SK-N-SH (cell line): ENCODE data around the gene PRRT2. TPM values are rescaled to one million over a fixed set of nuclear protein-coding genes. Genes with fewer than 3 reads are reported as not detected.
A peak's percentile ranks its signal among the peaks of the same experiment; 100 is the strongest.

Experiments used
- CTCF ChIA-PET: fragments of 300-600, 350-600 bp; formaldehyde crosslinking; extraction: SDS; loops from one replicate; lab custom pipeline; 2021; lab: Yijun Ruan, JAX
- POLR2A ChIA-PET: fragments of 350-600 bp; sonication (Branson Sonifier 250); formaldehyde crosslinking; extraction: SDS; loops from one replicate; lab custom pipeline; 2020; ENCODE audit warnings: antibody characterized with exemption, inconsistent platforms; lab: Yijun Ruan, JAX
- DNase-seq: peaks from one replicate; pipeline ENCODE4 v3.0.0; 2012
- H2AFZ ChIP-seq: fragments of 200-600 bp; sonication (generic); 2 replicates; pipeline ENCODE4 v1.8.1; 2016; ENCODE audit warnings: antibody characterized with exemption, mild to moderate bottlenecking, low read depth
- H3F3A ChIP-seq: fragments of 200-600 bp; sonication (generic); replicated peaks from 2 replicates; pipeline ENCODE3; 2016; ENCODE audit warnings: antibody characterized with exemption, mild to moderate bottlenecking; ENCODE audit not compliant: insufficient read depth
- H3K27ac ChIP-seq, 2 experiments: fragments of 200-500 bp in 1 of 2; fragments of 200-600 bp in 1 of 2; sonication (Bioruptor generic) in 1 of 2; sonication (generic), shearing (Covaris generic) in 1 of 2; 2 replicates each; pipeline versions ENCODE4 v1.5.1 to v1.6.1; 2014 to 2016; ENCODE audit warnings: low read depth in 2 of 2, inconsistent platforms in 1 of 2, low read length in 1 of 2, mild to moderate bottlenecking in 1 of 2, mixed read lengths in 1 of 2
- H3K27me3 ChIP-seq: fragments of 200-600 bp; sonication (generic), shearing (Covaris generic); 2 replicates; pipeline ENCODE4 v1.6.1; 2016; ENCODE audit warnings: mixed run types; ENCODE audit not compliant: insufficient read depth
- H3K36me3 ChIP-seq, 2 experiments: fragments of 200-500 bp in 1 of 2; fragments of 200-600 bp in 1 of 2; sonication (Bioruptor generic) in 1 of 2; sonication (generic) in 1 of 2; replicated peaks in 1 of 2; 2 replicates each; pipeline versions ENCODE3 to v1.5.1; 2014 to 2016; ENCODE audit warnings: low read length in 1 of 2, mild to moderate bottlenecking in 1 of 2; ENCODE audit not compliant: insufficient read depth in 2 of 2, control insufficient read depth in 1 of 2
- H3K4me1 ChIP-seq, 2 experiments: fragments of 200-500 bp in 1 of 2; fragments of 200-600 bp in 1 of 2; sonication (Bioruptor generic) in 1 of 2; sonication (generic), shearing (Covaris generic) in 1 of 2; 2 replicates each; pipeline versions ENCODE4 v1.5.1 to v1.6.1; 2014 to 2016; ENCODE audit warnings: low read depth in 1 of 2, low read length in 1 of 2, mixed run types in 1 of 2; ENCODE audit not compliant: insufficient read depth in 2 of 2, control insufficient read depth in 1 of 2
- H3K4me2 ChIP-seq: fragments of 200-600 bp; sonication (generic), shearing (Covaris generic); 2 replicates; pipeline ENCODE4 v1.6.1; 2017; ENCODE audit warnings: mixed run types
- H3K4me3 ChIP-seq, 2 experiments: fragments of 200-500 bp in 1 of 2; fragments of 200-600 bp in 1 of 2; sonication (Bioruptor generic) in 1 of 2; sonication (generic), shearing (Covaris generic) in 1 of 2; 2 replicates each; pipeline versions ENCODE4 v1.5.1 to v1.8.1; 2014 to 2016; ENCODE audit warnings: low read depth in 2 of 2, inconsistent platforms in 1 of 2, low read length in 1 of 2, mild to moderate bottlenecking in 1 of 2, mixed read lengths in 1 of 2, moderate library complexity in 1 of 2
- H3K79me2 ChIP-seq: fragments of 200-600 bp; sonication (generic); 2 replicates; pipeline ENCODE4 v1.8.1; 2017; ENCODE audit warnings: mild to moderate bottlenecking; ENCODE audit not compliant: insufficient read depth
- H3K9ac ChIP-seq: fragments of 200-600 bp; sonication (generic); 2 replicates; pipeline ENCODE4 v1.6.1; 2017; ENCODE audit warnings: mixed run types
- H3K9me2 ChIP-seq: fragments of 200-600 bp; sonication (generic); 2 replicates; pipeline ENCODE4 v1.6.1; 2017; ENCODE audit warnings: mixed run types
- H3K9me3 ChIP-seq: fragments of 200-600 bp; sonication (generic); 2 replicates; pipeline ENCODE4 v1.6.1; 2017; ENCODE audit warnings: mixed run types, mild to moderate bottlenecking, moderate library complexity
- H4K20me1 ChIP-seq: fragments of 200-600 bp; sonication (generic); 2 replicates; pipeline ENCODE4 v1.6.1; 2017; ENCODE audit warnings: mild to moderate bottlenecking, mixed run types; ENCODE audit not compliant: insufficient read depth
- EP300 ChIP-seq, 2 experiments: IDR thresholded peaks; 2 replicates each; pipeline versions ENCODE4 v1.4.0 to v1.6.1; 2012; ENCODE audit warnings: borderline replicate concordance in 1 of 2, low read depth in 1 of 2, low read length in 1 of 2
- FOSL2 ChIP-seq: IDR thresholded peaks from 2 replicates; pipeline ENCODE4 v1.4.0; 2012; ENCODE audit warnings: low read depth, mild to moderate bottlenecking, moderate library complexity, borderline replicate concordance
- GABPA ChIP-seq: IDR thresholded peaks from 2 replicates; pipeline ENCODE4 v1.4.0; 2012; ENCODE audit warnings: low read depth, mild to moderate bottlenecking
- JUND ChIP-seq: IDR thresholded peaks from 2 replicates; pipeline ENCODE4 v1.4.0; 2012
- NFIC ChIP-seq: IDR thresholded peaks from 2 replicates; pipeline ENCODE4 v1.4.0; 2012; ENCODE audit warnings: borderline replicate concordance
- POLR2AphosphoS5 ChIP-seq: IDR thresholded peaks from 2 replicates; pipeline ENCODE4 v1.6.1; 2012; ENCODE audit warnings: low read depth, low read length
- WGBS: methylation state at CpG from one replicate; pipeline ENCODE4 v1.1.6; 2017; ENCODE audit warnings: low lambda C conversion rate; 5-methylcytosine and 5-hydroxymethylcytosine counted together
- polyA plus RNA-seq, 3 experiments: library from polyadenylated mRNA; depleted of rRNA; stranded (reverse); fragments of >200 nt; gene quantifications; 2 replicates each; pipeline ENCODE4 v1.2.3, GENCODE V29; 2012
- TF ChIP-seq, protein P1 (sequence below): IDR thresholded peaks from 2 replicates; pipeline ENCODE4; 2012
- TF ChIP-seq, protein P2 (sequence below): IDR thresholded peaks from 2 replicates; pipeline ENCODE4 v1.4.0; 2012; ENCODE audit warnings: low read depth, borderline replicate concordance
- TF ChIP-seq, protein P3 (sequence below): fragments of 150-350 bp; IDR thresholded peaks from 2 replicates; pipeline ENCODE4 v1.6.1; 2016; ENCODE audit warnings: mild to moderate bottlenecking, low read depth, low read length
- TF ChIP-seq, protein P4 (sequence below): fragments of 200-600 bp; sonication (generic); IDR thresholded peaks from 2 replicates; pipeline ENCODE4 v1.6.1; 2017; ENCODE audit warnings: antibody characterized with exemption, mild to moderate bottlenecking, moderate library complexity
- TF ChIP-seq, protein P5 (sequence below): IDR thresholded peaks from 2 replicates; pipeline ENCODE4 v1.6.1; 2012; ENCODE audit warnings: mild to moderate bottlenecking, low read depth, low read length, moderate library complexity

Gene PRRT2
- polyA plus RNA-seq, 1 of the 3 experiments (the other 2 are of a cell fraction): 28.1 TPM

DNA sequence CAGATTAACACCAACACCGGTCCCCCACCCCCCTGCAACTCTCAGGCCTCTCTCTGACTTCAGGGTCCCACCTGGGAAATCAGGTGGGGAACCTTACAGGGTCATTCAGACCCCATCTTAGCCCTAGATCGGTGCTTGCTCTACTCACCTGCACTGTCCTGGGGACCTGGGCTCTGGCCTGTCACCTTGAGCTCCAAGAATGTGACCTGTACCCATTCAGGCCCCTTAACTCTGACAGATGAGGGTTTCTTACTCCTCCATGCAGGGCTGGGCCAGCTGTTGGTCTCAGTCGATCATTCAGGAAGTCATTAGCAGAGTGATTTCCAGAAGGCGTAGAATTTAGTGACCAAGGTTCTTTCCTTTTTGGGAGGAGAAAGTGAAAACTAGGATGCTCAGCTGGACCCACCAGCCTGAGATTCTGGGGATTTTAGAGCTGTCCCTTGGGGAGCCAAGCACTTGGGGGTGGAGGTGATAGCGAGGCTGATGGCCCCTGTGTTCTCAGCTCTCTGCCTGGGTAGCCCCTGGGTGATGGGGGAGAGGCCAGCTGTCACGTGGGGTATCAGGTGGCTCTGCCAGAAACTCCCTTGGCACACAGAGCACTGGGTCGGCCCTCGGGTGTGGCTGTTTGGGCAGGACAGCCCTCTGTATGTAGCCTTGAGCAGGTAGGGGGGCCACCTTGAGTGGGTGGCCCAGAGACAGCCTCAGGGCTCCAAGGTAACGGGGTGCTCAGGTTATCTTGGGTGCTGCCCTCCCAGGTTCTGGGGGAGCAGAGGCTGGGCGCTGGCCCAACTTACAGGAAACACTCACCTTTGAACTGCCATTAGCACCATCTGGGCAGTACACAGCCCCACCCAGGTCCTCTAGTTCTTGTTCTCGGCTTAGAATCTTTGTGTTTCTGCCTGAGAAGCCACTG is 9.0 kb downstream of the PRRT2 start:
- Histone ChIP-seq H3K4me3 (peak overlapping the region; percentile 59 to 93), H4K20me1 (no peaks in the 10 kb centered on the region), H3K36me3 (peaks cover 6 to 19% of the 10 kb centered on the region in 2 experiments), H3F3A (peaks cover 60% of the 10 kb centered on the region), H3K4me1 (peaks cover 36 to 37% of the 10 kb centered on the region in 2 experiments; a peak in 3 of 4 replicates), H3K9me3 (no peaks in the 10 kb centered on the region), H3K9me2 (no peaks in the 10 kb centered on the region), H2AFZ (no peak overlapping the region), H3K79me2 (peaks cover 84% of the 10 kb centered on the region), H3K27me3 (no peaks in the 10 kb centered on the region), H3K9ac (peak overlapping the region; percentile 72), H3K4me2 (peak overlapping the region; percentile 86), H3K27ac (peak overlapping the region; percentile 74 to 97)
- POLR2A ChIA-PET: interaction anchor here (0.6 to 1.4 kb wide), 5 partner anchors 10 to 81 kb away, joined by 3 to 4 read pairs (median 3); no protein-coding TSS in a partner anchor
- CTCF ChIA-PET: interaction anchor here (1.0 to 14.0 kb wide), 7 partner anchors 13 to 229 kb away, joined by 3 to 129 read pairs (median 6); partner anchors contain the start of gene KIF22
- 35% methylated on average over 6 of the region's 11 CpGs for WGBS
- DNase-seq: no peak
- TF ChIP-seq, protein P1, sequence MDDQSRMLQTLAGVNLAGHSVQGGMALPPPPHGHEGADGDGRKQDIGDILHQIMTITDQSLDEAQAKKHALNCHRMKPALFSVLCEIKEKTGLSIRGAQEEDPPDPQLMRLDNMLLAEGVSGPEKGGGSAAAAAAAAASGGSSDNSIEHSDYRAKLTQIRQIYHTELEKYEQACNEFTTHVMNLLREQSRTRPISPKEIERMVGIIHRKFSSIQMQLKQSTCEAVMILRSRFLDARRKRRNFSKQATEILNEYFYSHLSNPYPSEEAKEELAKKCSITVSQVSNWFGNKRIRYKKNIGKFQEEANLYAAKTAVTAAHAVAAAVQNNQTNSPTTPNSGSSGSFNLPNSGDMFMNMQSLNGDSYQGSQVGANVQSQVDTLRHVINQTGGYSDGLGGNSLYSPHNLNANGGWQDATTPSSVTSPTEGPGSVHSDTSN: no peak
- TF ChIP-seq, protein P2, sequence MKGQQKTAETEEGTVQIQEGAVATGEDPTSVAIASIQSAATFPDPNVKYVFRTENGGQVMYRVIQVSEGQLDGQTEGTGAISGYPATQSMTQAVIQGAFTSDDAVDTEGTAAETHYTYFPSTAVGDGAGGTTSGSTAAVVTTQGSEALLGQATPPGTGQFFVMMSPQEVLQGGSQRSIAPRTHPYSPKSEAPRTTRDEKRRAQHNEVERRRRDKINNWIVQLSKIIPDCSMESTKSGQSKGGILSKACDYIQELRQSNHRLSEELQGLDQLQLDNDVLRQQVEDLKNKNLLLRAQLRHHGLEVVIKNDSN: peak; percentile 78
- TF ChIP-seq NFIC (no peak), POLR2AphosphoS5 (peak; percentile 20; the same call in 1 of the 2 replicates)
- TF ChIP-seq, protein P3, sequence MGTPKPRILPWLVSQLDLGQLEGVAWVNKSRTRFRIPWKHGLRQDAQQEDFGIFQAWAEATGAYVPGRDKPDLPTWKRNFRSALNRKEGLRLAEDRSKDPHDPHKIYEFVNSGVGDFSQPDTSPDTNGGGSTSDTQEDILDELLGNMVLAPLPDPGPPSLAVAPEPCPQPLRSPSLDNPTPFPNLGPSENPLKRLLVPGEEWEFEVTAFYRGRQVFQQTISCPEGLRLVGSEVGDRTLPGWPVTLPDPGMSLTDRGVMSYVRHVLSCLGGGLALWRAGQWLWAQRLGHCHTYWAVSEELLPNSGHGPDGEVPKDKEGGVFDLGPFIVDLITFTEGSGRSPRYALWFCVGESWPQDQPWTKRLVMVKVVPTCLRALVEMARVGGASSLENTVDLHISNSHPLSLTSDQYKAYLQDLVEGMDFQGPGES: no peak

DNA sequence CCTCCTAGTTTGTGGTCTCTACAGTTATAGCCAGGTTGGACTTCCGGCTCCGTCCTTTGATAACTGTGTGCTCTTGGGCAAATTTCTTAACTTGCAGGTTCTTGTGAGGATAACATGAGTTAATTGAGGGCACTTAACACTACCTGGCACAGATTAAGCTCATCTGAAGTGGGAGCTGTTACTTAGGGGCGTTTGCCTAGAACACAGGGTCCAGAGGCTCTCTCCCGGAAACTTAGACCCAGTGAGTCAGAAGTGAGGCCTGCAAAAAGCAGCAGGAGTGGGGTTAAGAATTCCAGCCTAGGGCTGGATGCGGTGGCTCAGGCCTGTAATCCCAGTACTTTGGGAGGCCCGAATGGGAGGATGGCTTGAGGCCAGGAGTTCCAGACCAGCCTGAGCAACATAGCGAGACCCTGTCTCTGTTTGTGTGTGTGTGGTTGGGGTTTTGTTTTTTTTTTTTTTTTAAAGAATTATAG is 9.7 kb downstream of the PRRT2 start:
- CTCF ChIA-PET: interaction anchor here (1.0 to 14.0 kb wide), 2 partner anchors 25 to 229 kb away, joined by 3 to 129 read pairs; no protein-coding TSS in a partner anchor
- no peak for DNase-seq
- POLR2A ChIA-PET: interaction anchor here (0.8 kb wide), 1 partner anchor 27 kb away, joined by 3 read pairs; no protein-coding TSS in a partner anchor
- TF ChIP-seq, protein P2: no peak
- peak; percentile 50; the same call in 1 of the 2 replicates for TF ChIP-seq JUND
- 0 out of 4 replicates have a peak, but pooled peaks of 1 of the 2 experiments have one; percentile 5 for TF ChIP-seq EP300 (IDR thresholded peaks at IDR 0.05; ENCODE audit: borderline replicate concordance in 1 of 2, low read depth in 1 of 2, low read length in 1 of 2)
- TF ChIP-seq, protein P4, sequence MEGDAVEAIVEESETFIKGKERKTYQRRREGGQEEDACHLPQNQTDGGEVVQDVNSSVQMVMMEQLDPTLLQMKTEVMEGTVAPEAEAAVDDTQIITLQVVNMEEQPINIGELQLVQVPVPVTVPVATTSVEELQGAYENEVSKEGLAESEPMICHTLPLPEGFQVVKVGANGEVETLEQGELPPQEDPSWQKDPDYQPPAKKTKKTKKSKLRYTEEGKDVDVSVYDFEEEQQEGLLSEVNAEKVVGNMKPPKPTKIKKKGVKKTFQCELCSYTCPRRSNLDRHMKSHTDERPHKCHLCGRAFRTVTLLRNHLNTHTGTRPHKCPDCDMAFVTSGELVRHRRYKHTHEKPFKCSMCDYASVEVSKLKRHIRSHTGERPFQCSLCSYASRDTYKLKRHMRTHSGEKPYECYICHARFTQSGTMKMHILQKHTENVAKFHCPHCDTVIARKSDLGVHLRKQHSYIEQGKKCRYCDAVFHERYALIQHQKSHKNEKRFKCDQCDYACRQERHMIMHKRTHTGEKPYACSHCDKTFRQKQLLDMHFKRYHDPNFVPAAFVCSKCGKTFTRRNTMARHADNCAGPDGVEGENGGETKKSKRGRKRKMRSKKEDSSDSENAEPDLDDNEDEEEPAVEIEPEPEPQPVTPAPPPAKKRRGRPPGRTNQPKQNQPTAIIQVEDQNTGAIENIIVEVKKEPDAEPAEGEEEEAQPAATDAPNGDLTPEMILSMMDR: no peak
- TF ChIP-seq, protein P1: no peak
- TF ChIP-seq GABPA: no peak
- peak; percentile 61; the same call in 1 of the 2 replicates for TF ChIP-seq FOSL2
- TF ChIP-seq, protein P5, sequence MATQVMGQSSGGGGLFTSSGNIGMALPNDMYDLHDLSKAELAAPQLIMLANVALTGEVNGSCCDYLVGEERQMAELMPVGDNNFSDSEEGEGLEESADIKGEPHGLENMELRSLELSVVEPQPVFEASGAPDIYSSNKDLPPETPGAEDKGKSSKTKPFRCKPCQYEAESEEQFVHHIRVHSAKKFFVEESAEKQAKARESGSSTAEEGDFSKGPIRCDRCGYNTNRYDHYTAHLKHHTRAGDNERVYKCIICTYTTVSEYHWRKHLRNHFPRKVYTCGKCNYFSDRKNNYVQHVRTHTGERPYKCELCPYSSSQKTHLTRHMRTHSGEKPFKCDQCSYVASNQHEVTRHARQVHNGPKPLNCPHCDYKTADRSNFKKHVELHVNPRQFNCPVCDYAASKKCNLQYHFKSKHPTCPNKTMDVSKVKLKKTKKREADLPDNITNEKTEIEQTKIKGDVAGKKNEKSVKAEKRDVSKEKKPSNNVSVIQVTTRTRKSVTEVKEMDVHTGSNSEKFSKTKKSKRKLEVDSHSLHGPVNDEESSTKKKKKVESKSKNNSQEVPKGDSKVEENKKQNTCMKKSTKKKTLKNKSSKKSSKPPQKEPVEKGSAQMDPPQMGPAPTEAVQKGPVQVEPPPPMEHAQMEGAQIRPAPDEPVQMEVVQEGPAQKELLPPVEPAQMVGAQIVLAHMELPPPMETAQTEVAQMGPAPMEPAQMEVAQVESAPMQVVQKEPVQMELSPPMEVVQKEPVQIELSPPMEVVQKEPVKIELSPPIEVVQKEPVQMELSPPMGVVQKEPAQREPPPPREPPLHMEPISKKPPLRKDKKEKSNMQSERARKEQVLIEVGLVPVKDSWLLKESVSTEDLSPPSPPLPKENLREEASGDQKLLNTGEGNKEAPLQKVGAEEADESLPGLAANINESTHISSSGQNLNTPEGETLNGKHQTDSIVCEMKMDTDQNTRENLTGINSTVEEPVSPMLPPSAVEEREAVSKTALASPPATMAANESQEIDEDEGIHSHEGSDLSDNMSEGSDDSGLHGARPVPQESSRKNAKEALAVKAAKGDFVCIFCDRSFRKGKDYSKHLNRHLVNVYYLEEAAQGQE: 0 out of 2 replicates have a peak, but pooled peaks have one; percentile 5

More for the DNA sequence above, 9.7 kb downstream of the PRRT2 start:
- peak overlapping the region; percentile 72 for H3K9ac ChIP-seq
- H3K36me3 ChIP-seq: peaks cover 6 to 19% of the 10 kb centered on the region in 2 experiments
- no peak overlapping the region for H2AFZ ChIP-seq
- WGBS: 47% methylated on average over 4 of the region's 7 CpGs
- H3K27ac ChIP-seq: peak overlapping the region; percentile 44 to 97
- no peaks in the 10 kb centered on the region for H3K9me2 ChIP-seq
- no peaks in the 10 kb centered on the region for H3K27me3 ChIP-seq
- no peaks in the 10 kb centered on the region for H3K9me3 ChIP-seq
- H3K79me2 ChIP-seq: peaks cover 86% of the 10 kb centered on the region
- H3K4me3 ChIP-seq: peak overlapping the region; percentile 59 to 93; a peak in 3 of 4 replicates
- H3K4me2 ChIP-seq: peak overlapping the region; percentile 86
- H3K4me1 ChIP-seq: peaks cover 36 to 41% of the 10 kb centered on the region in 2 experiments; a peak in 3 of 4 replicates
- H4K20me1 ChIP-seq: no peaks in the 10 kb centered on the region
- peaks cover 58% of the 10 kb centered on the region for H3F3A ChIP-seq
